Testis (tissue), 3 donors: ENCODE measurements around the gene PDK1. TPM values are rescaled to one million over a fixed set of nuclear protein-coding genes. Genes with fewer than 3 reads are reported as not detected.

ENCODE experiments used
- DNase-seq: peaks from one replicate; pipeline ENCODE4 v3.0.0-alpha.2; 2019
- H3K27ac ChIP-seq, 2 donors: fragments of 200-600 bp; sonication (generic); one replicate each; pipeline ENCODE4 v1.5.1; 2019
- H3K27me3 ChIP-seq: fragments of 200-600 bp; sonication (generic); one replicate; pipeline ENCODE4 v1.5.1; 2019
- H3K36me3 ChIP-seq: fragments of 200-600 bp; sonication (generic); one replicate; pipeline ENCODE4 v1.5.1; 2017; ENCODE audit warnings: low read depth; ENCODE audit errors: missing control alignments
- H3K4me1 ChIP-seq: fragments of 200-600 bp; sonication (generic); one replicate; pipeline ENCODE4 v1.5.1; 2019
- H3K4me3 ChIP-seq, 2 donors: fragments of 200-600 bp; sonication (generic); one replicate each; pipeline ENCODE4 v1.5.1; 2017 to 2019
- H3K9me3 ChIP-seq: fragments of 200-600 bp; sonication (generic); one replicate; pipeline ENCODE4 v1.5.1; 2017
- CTCF ChIP-seq, 3 experiments: fragments of 450-650 bp in 2 of 3; fragments of 200-600 bp in 1 of 3; sonication (generic) in 1 of 3; IDR thresholded peaks; one replicate each; pipeline ENCODE4 v1.5.1; 2016 to 2019; ENCODE audit warnings: antibody characterized with exemption in 3 of 3, mild to moderate bottlenecking in 2 of 3, moderate library complexity in 1 of 3
- POLR2A ChIP-seq: fragments of 450-650 bp; IDR thresholded peaks from one replicate; pipeline ENCODE4 v1.6.1; 2017; ENCODE audit warnings: antibody characterized with exemption, mild to moderate bottlenecking, moderate library complexity
- WGBS, 2 donors: methylation state at CpG; one replicate each; pipeline ENCODE4 v1.1.5; 2018; 5-methylcytosine and 5-hydroxymethylcytosine counted together
- intact Hi-C: fragments of 100-400 bp; cut with DNase I; formaldehyde crosslinking; loops from one replicate; pipeline ENCODE4 v1.15.1; 2023; ENCODE audit warnings: low total_unique reads
- polyA plus RNA-seq: library from polyadenylated mRNA; stranded (reverse); fragments of 350-450 nt; fragmentation: Illumina TruSeq; extraction: RNeasy Lipid Tissue Mini Kit (QIAGEN cat#74804); gene quantifications from one replicate; pipeline ENCODE4 v1.2.3, GENCODE V29; 2014; ENCODE audit warnings: low read depth, low replicate concordance; ENCODE audit not compliant: insufficient read depth
- total RNA-seq, 2 donors: library from RNA; depleted of rRNA; stranded (reverse); fragments of >200 nt; gene quantifications; one replicate each; pipeline ENCODE4 v1.2.3, GENCODE V29; 2016

Gene PDK1
- total and polyA plus RNA-seq, 3 donors from 2014 or later: 13.4 to 28.7 (median 18.7) TPM

GRCh38 chr2:172560721-172561120 lies 4.8 kb downstream of the PDK1 start:
- intact Hi-C loops: no loop called here
- no peaks in the 10 kb centered on the region for H3K9me3 ChIP-seq
- 97 to 99% methylated on average over 2 of the region's 2 CpGs for WGBS, 2 donors
- peaks cover 5% of the 10 kb centered on the region for H3K4me1 ChIP-seq
- H3K4me3 ChIP-seq: no peak overlapping the region
- no peaks in the 10 kb centered on the region for H3K27me3 ChIP-seq
- DNase-seq: no peak
- no peak overlapping the region for H3K27ac ChIP-seq
- no peaks in the 10 kb centered on the region for H3K36me3 ChIP-seq
- TF ChIP-seq CTCF (IDR thresholded peaks at IDR 0.05): no peak
- no peak for TF ChIP-seq POLR2A

- WGBS, 2 donors: 62 to 74% methylated on average over 4 of the region's 4 CpGs
Measured at GRCh38 chr2:172561270-172561669, 5.4 kb downstream of the PDK1 start.

GRCh38 chr2:172562298-172562697 lies 6.4 kb downstream of the PDK1 start:
- no peak overlapping the region for H3K4me3 ChIP-seq
- intact Hi-C loops: no loop called here
- H3K27ac ChIP-seq: no peak overlapping the region
- H3K9me3 ChIP-seq: no peaks in the 10 kb centered on the region
- TF ChIP-seq CTCF (IDR thresholded peaks at IDR 0.05) (no peak), POLR2A (no peak)
- no peaks in the 10 kb centered on the region for H3K4me1 ChIP-seq
- H3K27me3 ChIP-seq: no peaks in the 10 kb centered on the region
- 95 to 100% methylated on average over 1 of the region's 1 CpG for WGBS, 2 donors
- DNase-seq: no peak
- H3K36me3 ChIP-seq: no peaks in the 10 kb centered on the region

More at GRCh38 chr2:172561270-172561669, 5.4 kb downstream of the PDK1 start:
- intact Hi-C loops: no loop called here
- Histone ChIP-seq H3K4me3 (no peak overlapping the region), H3K9me3 (no peaks in the 10 kb centered on the region), H3K4me1 (peaks cover 5% of the 10 kb centered on the region), H3K27me3 (no peaks in the 10 kb centered on the region), H3K36me3 (no peaks in the 10 kb centered on the region), H3K27ac (no peak overlapping the region)
- no peak for TF ChIP-seq POLR2A
- no peak for TF ChIP-seq CTCF (IDR thresholded peaks at IDR 0.05)
- DNase-seq: no peak

- WGBS, 2 donors: 91 to 93% methylated on average over 5 of the region's 5 CpGs
- DNase-seq: no peak
Measured at GRCh38 chr2:172564376-172564775, 8.5 kb downstream of the PDK1 start.

More at GRCh38 chr2:172564376-172564775, 8.5 kb downstream of the PDK1 start:
- intact Hi-C loops: no loop called here
- H3K36me3 ChIP-seq: no peaks in the 10 kb centered on the region
- no peak overlapping the region for H3K27ac ChIP-seq
- TF ChIP-seq POLR2A (no peak), CTCF (IDR thresholded peaks at IDR 0.05) (no peak)
- no peaks in the 10 kb centered on the region for H3K9me3 ChIP-seq
- no peaks in the 10 kb centered on the region for H3K4me1 ChIP-seq
- no peaks in the 10 kb centered on the region for H3K27me3 ChIP-seq
- H3K4me3 ChIP-seq: no peak overlapping the region
